GM12891 (cell line): ENCODE results near the gene HMGN5.

ENCODE experiments used
- PAX5 ChIP-seq: IDR thresholded peaks from 2 replicates; pipeline ENCODE4 v1.6.1; 2011; ENCODE audit warnings: low read length, moderate library complexity, mild to moderate bottlenecking; ENCODE audit not compliant: insufficient read depth, severe bottlenecking
- POLR2A ChIP-seq: IDR thresholded peaks from 2 replicates; pipeline ENCODE4 v1.6.1; 2011; ENCODE audit warnings: low read depth, low read length, control low read depth
- POLR2AphosphoS5 ChIP-seq: IDR thresholded peaks from 2 replicates; pipeline ENCODE4 v1.6.1; 2011; ENCODE audit warnings: low read depth, low read length, control low read depth
- SPI1 ChIP-seq: IDR thresholded peaks from 2 replicates; pipeline ENCODE4 v1.6.1; 2011; ENCODE audit warnings: low read depth, low read length, control low read depth
- TAF1 ChIP-seq: IDR thresholded peaks from 2 replicates; pipeline ENCODE4 v1.6.1; 2011; ENCODE audit warnings: low read depth, low read length, control low read depth

DNA sequence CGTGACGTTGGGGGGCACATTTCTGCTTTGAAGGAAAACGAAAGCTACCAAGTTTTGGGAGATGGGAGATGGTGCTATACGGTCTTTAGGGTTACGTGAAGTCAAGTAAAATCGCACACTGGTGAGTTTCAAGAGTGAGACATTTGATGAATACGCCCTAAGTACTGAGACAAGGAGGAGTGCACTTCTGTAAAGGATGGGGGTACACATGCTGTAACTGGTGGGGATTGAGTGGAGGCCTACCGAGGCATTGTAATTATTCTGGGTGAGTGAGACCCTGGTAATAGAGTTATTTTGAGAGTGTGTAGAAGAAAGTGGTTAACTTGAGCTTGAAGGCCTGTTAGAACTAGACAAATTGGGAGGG lies 725 bp upstream of the HMGN5 start:
- TF ChIP-seq TAF1, result no peak
- no peak; the same call in 1 of the 2 replicates for TF ChIP-seq POLR2A
- no peak for TF ChIP-seq POLR2AphosphoS5
- no peak for TF ChIP-seq PAX5
- no peak for TF ChIP-seq SPI1
